ENCODE measurements around the gene ECPAS.

- no peak for TF ChIP-seq POLR2A (IDR thresholded peaks at IDR 0.05)
- no peak for TF ChIP-seq CTCF (IDR thresholded peaks at IDR 0.05)
These were observed 47.5 kb upstream of the ECPAS start for GRCh38 chr9:111531716-111532115.

All from ovary (tissue), 3 donors.